IPS-20b (cell line): ENCODE measurements around the gene ZNRD2.

Experiments
- H3K27ac ChIP-seq: one replicate; pipeline ENCODE4 v1.5.1; 2013; ENCODE audit warnings: low read length
- H3K27me3 ChIP-seq: 2 replicates; pipeline ENCODE4 v1.6.1; 2013; ENCODE audit warnings: mild to moderate bottlenecking, low read length, inconsistent platforms; ENCODE audit not compliant: insufficient read depth
- H3K36me3 ChIP-seq: 2 replicates; pipeline ENCODE4 v1.6.1; 2013; ENCODE audit warnings: low read depth, mild to moderate bottlenecking, inconsistent platforms, low read length, moderate library complexity; ENCODE audit not compliant: insufficient read depth
- H3K4me1 ChIP-seq: 2 replicates; pipeline ENCODE4 v1.6.1; 2013; ENCODE audit warnings: mild to moderate bottlenecking, control low read depth, inconsistent platforms, low read length, moderate library complexity; ENCODE audit not compliant: insufficient read depth
- H3K4me3 ChIP-seq: 2 replicates; pipeline ENCODE4 v1.5.1; 2013; ENCODE audit warnings: mild to moderate bottlenecking, low read length, inconsistent platforms
- H3K9ac ChIP-seq: 2 replicates; pipeline ENCODE4 v1.6.1; 2013; ENCODE audit warnings: low read depth, mild to moderate bottlenecking, inconsistent platforms, low read length, moderate library complexity
- H3K9me3 ChIP-seq: 2 replicates; pipeline ENCODE4 v1.6.1; 2013; ENCODE audit warnings: mild to moderate bottlenecking, low read depth, low read length, inconsistent platforms; ENCODE audit not compliant: insufficient read depth

ZNRD2 gene

GRCh38 chr11:65589444-65590239, 19.4 kb downstream of the ZNRD2 start:
- no peak overlapping the region for H3K4me3 ChIP-seq
- H3K36me3 ChIP-seq, result no peaks in the 10 kb centered on the region
- H3K4me1 ChIP-seq, result no peaks in the 10 kb centered on the region

DNA sequence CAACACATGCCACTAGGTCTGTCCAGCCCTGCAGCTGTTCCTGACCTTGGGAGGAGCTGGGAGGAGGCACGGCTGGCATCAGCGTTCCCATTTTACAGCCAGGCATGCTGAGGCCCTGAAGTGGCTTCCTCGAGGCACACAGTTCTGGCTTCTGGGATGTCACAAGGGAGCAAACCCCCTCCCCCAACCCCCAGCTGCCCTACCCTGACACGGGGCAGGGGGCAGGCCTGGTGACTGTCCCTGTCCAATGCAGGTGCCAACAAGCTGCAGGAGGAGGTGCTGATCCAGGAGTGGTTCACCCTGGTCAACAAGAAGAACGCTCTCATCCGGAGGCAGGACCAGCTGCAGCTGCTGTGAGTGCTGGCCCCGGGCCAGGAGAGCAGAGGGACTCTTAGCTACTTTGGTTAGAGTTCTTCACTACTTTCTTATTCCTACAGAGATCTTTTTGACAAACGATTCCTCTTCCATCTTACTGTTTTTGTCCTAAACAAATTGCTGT, 20.0 kb downstream of the ZNRD2 start:
- peaks cover 61% of the 10 kb centered on the region for H3K27me3 ChIP-seq
- H3K36me3 ChIP-seq, result no peaks in the 10 kb centered on the region
- H3K4me1 ChIP-seq, result no peaks in the 10 kb centered on the region
- H3K4me3 ChIP-seq, result no peak overlapping the region
- H3K9ac ChIP-seq, result no peak overlapping the region
- no peaks in the 10 kb centered on the region for H3K9me3 ChIP-seq
- H3K27ac ChIP-seq, result no peak overlapping the region

More at GRCh38 chr11:65589444-65590239, 19.4 kb downstream of the ZNRD2 start:
- H3K9ac ChIP-seq, result no peak overlapping the region
- no peak overlapping the region for H3K27ac ChIP-seq
- peaks cover 66% of the 10 kb centered on the region for H3K27me3 ChIP-seq
- no peaks in the 10 kb centered on the region for H3K9me3 ChIP-seq

GRCh38 chr11:65591939-65592857, 21.9 kb downstream of the ZNRD2 start:
- Histone ChIP-seq H3K9ac (peak overlapping the region; percentile 37; the same call in 1 of the 2 replicates), H3K27ac (no peak overlapping the region), H3K27me3 (peaks cover 47% of the 10 kb centered on the region), H3K36me3 (no peaks in the 10 kb centered on the region), H3K4me1 (no peaks in the 10 kb centered on the region), H3K9me3 (no peaks in the 10 kb centered on the region), H3K4me3 (peak overlapping the region; percentile 66)

DNA sequence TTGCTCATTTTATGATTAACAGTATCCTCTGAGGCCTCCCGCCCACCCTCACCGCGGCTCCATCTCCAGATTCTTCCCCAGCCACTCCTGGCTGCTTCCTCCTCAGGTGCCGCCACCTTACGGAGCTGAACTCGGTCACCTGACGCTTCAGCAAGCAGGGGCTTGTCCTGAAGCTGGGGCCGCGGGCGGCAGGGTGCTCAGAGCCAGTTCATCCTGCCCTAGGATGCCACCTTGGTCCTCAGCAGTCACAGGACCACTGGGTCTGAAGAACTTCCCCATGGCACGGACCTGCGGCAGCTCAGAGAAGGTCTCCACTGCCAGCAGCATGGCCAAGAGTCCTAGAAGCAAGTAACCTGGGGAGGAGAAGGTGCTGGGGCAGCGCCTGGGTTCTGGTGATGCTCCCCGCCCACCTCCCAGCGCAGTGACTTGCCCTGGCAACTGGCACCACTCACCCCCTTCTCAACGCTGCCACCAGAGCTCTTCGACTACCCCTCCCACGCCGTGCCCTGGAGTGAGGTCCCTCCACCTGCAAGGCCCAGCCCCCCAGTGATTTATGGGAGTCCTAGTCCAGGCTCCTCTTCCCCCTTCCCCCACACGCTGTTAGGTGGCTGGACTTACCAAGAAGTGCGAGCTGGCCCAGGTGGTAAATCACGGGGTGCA, 22.7 kb downstream of the ZNRD2 start:
- H3K27me3 ChIP-seq, result peaks cover 47% of the 10 kb centered on the region
- H3K4me1 ChIP-seq, result no peaks in the 10 kb centered on the region
- no peaks in the 10 kb centered on the region for H3K9me3 ChIP-seq
- H3K4me3 ChIP-seq, result peak overlapping the region; percentile 66
- H3K27ac ChIP-seq, result no peak overlapping the region
- no peaks in the 10 kb centered on the region; the same call in 1 of the 2 replicates for H3K36me3 ChIP-seq
- no peak overlapping the region for H3K9ac ChIP-seq

- no peak overlapping the region for H3K4me3 ChIP-seq
- H3K9me3 ChIP-seq, result no peaks in the 10 kb centered on the region
- H3K27me3 ChIP-seq, result peaks cover 47% of the 10 kb centered on the region
- no peaks in the 10 kb centered on the region for H3K4me1 ChIP-seq
- no peaks in the 10 kb centered on the region; the same call in 1 of the 2 replicates for H3K36me3 ChIP-seq
- no peak overlapping the region for H3K27ac ChIP-seq
- no peak overlapping the region for H3K9ac ChIP-seq
These were observed 23.5 kb downstream of the ZNRD2 start for GRCh38 chr11:65593518-65594414.

DNA sequence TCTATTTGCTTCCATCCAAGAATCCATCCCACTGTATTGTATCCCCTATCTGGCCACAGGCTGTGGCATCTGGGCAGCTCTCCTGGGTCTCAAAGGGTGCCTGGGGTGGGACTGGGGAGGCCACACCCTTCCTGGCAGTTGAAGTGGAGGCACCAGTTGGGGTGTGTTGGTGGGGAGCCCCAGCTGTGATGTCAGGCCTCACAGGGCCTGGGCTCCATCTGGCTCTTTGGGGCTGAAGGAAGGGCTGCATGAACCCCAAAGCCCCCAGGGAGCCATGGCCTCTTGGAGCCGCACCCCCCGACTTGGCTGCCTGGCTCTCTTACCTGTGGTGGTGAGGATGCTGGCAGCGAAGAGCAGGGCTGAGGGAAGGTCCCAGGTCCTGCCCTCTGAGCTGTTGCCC, 24.9 kb downstream of the ZNRD2 start:
- Histone ChIP-seq H3K4me1 (no peaks in the 10 kb centered on the region), H3K9ac (no peak overlapping the region), H3K36me3 (no peaks in the 10 kb centered on the region; the same call in 1 of the 2 replicates), H3K4me3 (no peak overlapping the region), H3K9me3 (no peaks in the 10 kb centered on the region), H3K27me3 (peaks cover 43% of the 10 kb centered on the region), H3K27ac (no peak overlapping the region)

- Histone ChIP-seq H3K4me3 (no peak within 1 kb of the TSS), H3K36me3 (no peaks in the 10 kb centered on the region; the same call in 1 of the 2 replicates), H3K4me1 (no peaks in the 10 kb centered on the region), H3K9ac (no peak within 1 kb of the TSS), H3K27ac (no peak within 1 kb of the TSS), H3K27me3 (peaks cover 37% of the 10 kb centered on the region), H3K9me3 (no peaks in the 10 kb centered on the region)
These were observed 25.4 kb downstream of the ZNRD2 start, which contains the start of gene KCNK7 for GRCh38 chr11:65595543-65596281. Gene KCNK7 (minus strand): TSS chr11:65595800. CDS start chr11:65595772, 28 bp downstream.

DNA sequence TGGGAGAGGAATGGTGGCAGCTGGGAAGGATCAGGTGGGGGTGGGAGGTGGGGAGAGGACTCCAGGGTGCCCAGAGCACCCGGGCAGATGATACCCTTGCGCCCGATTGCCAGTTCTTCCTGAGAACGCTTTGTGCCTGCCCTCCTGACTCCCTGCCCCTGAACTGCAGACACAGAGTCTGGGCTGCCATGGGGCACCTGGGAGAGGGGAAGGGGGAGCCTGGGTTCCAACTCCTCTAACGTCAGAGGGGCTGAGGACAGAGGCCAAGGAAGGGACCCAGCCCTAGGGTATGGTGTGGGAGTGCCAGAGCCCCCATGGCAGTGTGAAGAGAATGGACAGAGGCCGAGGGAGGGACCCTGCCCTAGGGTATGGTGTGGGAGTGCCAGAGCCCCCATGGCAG, 26.2 kb downstream of the ZNRD2 start:
- H3K9me3 ChIP-seq, result no peaks in the 10 kb centered on the region

GRCh38 chr11:65598258-65598699, 28.0 kb downstream of the ZNRD2 start:
- Histone ChIP-seq H3K27ac (no peak overlapping the region), H3K36me3 (peaks cover under 1% of the 10 kb centered on the region; the same call in 1 of the 2 replicates), H3K9me3 (no peaks in the 10 kb centered on the region), H3K27me3 (peaks cover 11% of the 10 kb centered on the region), H3K9ac (no peak overlapping the region), H3K4me1 (no peaks in the 10 kb centered on the region), H3K4me3 (no peak overlapping the region)

More for the DNA sequence above, 26.2 kb downstream of the ZNRD2 start:
- Histone ChIP-seq H3K27me3 (peaks cover 29% of the 10 kb centered on the region), H3K4me1 (no peaks in the 10 kb centered on the region), H3K4me3 (no peak overlapping the region), H3K27ac (no peak overlapping the region), H3K36me3 (no peaks in the 10 kb centered on the region; the same call in 1 of the 2 replicates), H3K9ac (no peak overlapping the region)
